Heart left ventricle (tissue), 16 donors: ENCODE results near the gene UGT1A1. TPM values are rescaled to one million over a fixed set of nuclear protein-coding genes. Genes with fewer than 3 reads are reported as not detected.

Source experiments
- ATAC-seq, 4 donors: fragments of 200-7000 bp; cut with Tn5 transposase; one replicate each; pipeline ENCODE4 v1.9.1; 2020 to 2022; ENCODE audit warnings: moderate library complexity in 4 of 4, mild to moderate bottlenecking in 3 of 4, moderate number of reproducible peaks in 1 of 4
- DNase-seq, 5 donors: peaks; one replicate each; pipeline ENCODE4 v3.0.0-alpha.2; 2020
- H3K27ac ChIP-seq, 12 donors: fragments of 200-600 bp; sonication (generic) in 4 of 12; one replicate each; pipeline versions ENCODE4 v1.5.0 to v1.8.0; 2016 to 2022; ENCODE audit warnings: mild to moderate bottlenecking in 2 of 12
- H3K27me3 ChIP-seq, 9 donors: fragments of 200-600 bp; sonication (generic) in 2 of 9; one replicate each; pipeline versions ENCODE4 v1.5.1 to v1.8.0; 2016 to 2022; ENCODE audit warnings: mild to moderate bottlenecking in 3 of 9
- H3K36me3 ChIP-seq, 9 donors: fragments of 200-600 bp; sonication (generic) in 2 of 9; one replicate each; pipeline versions ENCODE4 v1.5.0 to v1.8.0; 2018 to 2022; ENCODE audit warnings: mild to moderate bottlenecking in 2 of 9
- H3K4me1 ChIP-seq, 12 donors: fragments of 200-600 bp; sonication (generic) in 4 of 12; one replicate each; pipeline versions ENCODE4 v1.5.0 to v1.8.0; 2016 to 2022; ENCODE audit warnings: mild to moderate bottlenecking in 3 of 12
- H3K4me3 ChIP-seq, 12 donors: fragments of 200-600 bp; sonication (generic) in 4 of 12; one replicate each; pipeline versions ENCODE4 v1.5.0 to v1.8.0; 2017 to 2022; ENCODE audit warnings: mild to moderate bottlenecking in 9 of 12, moderate library complexity in 4 of 12
- H3K9me3 ChIP-seq, 12 donors: fragments of 200-600 bp; sonication (generic) in 4 of 12; one replicate each; pipeline versions ENCODE4 v1.5.0 to v1.8.0; 2016 to 2022; ENCODE audit warnings: mild to moderate bottlenecking in 1 of 12
- CTCF ChIP-seq, 12 donors: fragments of 200-600 bp; sonication (generic) in 4 of 12; IDR thresholded peaks; one replicate each; pipeline versions ENCODE4 v1.5.0 to v1.8.0; 2018 to 2022; ENCODE audit warnings: antibody characterized with exemption in 12 of 12, mild to moderate bottlenecking in 5 of 12
- POLR2A ChIP-seq, 2 donors: fragments of 450-650 bp; IDR thresholded peaks; one replicate each; pipeline ENCODE4 v1.6.1; 2017; ENCODE audit warnings: antibody characterized with exemption in 2 of 2, mild to moderate bottlenecking in 2 of 2, moderate library complexity in 2 of 2
- WGBS, 4 donors: extraction: QIAGEN DNeasy Blood & Tissue Kit in 2 of 4; methylation state at CpG; one replicate each; pipeline versions ENCODE4 v1.1.5 to v1.1.7; 2013 to 2018; 5-methylcytosine and 5-hydroxymethylcytosine counted together
- intact Hi-C, 10 donors: fragments of 100-400 bp; cut with DNase I; formaldehyde crosslinking; loops; one replicate each; pipeline versions ENCODE4 v1.11.1 to v1.14.2; 2022
- polyA plus RNA-seq, 2 donors: library from polyadenylated mRNA; stranded (reverse); fragments of 200-250 nt; gene quantifications; one replicate each; pipeline ENCODE4 v1.2.3, GENCODE V29; 2013
- total RNA-seq, 9 donors: library from RNA; depleted of rRNA in 2 of 9; stranded (reverse); fragments of >200 nt in 2 of 9; fragmentation: NEBNext Ultra II Directional in 3 of 9; extraction: Animal tissue kit (Norgen Biotek cat#: 25700) in 3 of 9; gene quantifications; one replicate each; pipeline versions ENCODE4 v1.1.0 to v1.2.4, GENCODE V29; 2016 to 2023
- donor health status: ischemic (EF 13 %, LVEDD 7.1; RV severe dilation, severe dysfunction).
- donor health status: healthy with polysubstance abuse.
- donor health status: DM: no; HTN: yes; CAD: no.
- donor health status: DM: no; HTN: no; CAD: no.
- donor health status: ischemic (EF 25% LVEDD 6.9; RV normal size, moderate dysfunction).
- donor health status: ischemic (EF 25% LVEDD 5.7; RV mildly dilated, moderate dysfunction).
- donor health status: healthy.
- donor health status: DM: yes; HTN: yes; CAD: no.
- donor health status: ischemic (EF 35%, LVEDD 5.7; RV mildly dilated, moderate dysfunction).
- donor health status: nonischemic (EF 11% LVEDD 7.7; RV severe dilation, severe dysfunction).
- donor health status: DM: yes; HTN: yes; CAD: no.
- donor health status: PGD.
- donor health status: ischemic (EF 29% LVEDD 5.4; RV normal size, mild dysfunction).
- donor health status: nonischemic (EF 23%, LVEDD 6.1; RV moderate dilation, normal function).

Gene UGT1A1
- total and polyA plus RNA-seq, 11 donors = 0.03 TPM; not detected in 10

GRCh38 chr2:233791151-233791882 is 31.2 kb downstream of the UGT1A1 start:
- Histone ChIP-seq H3K27ac (no peak overlapping the region), H3K4me1 (no peaks in the 10 kb centered on the region), H3K4me3 (no peak overlapping the region), H3K36me3 (no peaks in the 10 kb centered on the region), H3K27me3 (no peaks in the 10 kb centered on the region), H3K9me3 (no peaks in the 10 kb centered on the region)
- TF ChIP-seq POLR2A (IDR thresholded peaks at IDR 0.05) = no peak
- TF ChIP-seq CTCF (IDR thresholded peaks at IDR 0.05) = no peak
- no peak for ATAC-seq
- no peak for DNase-seq
- intact Hi-C loops = no loop called here
- WGBS, 4 donors = 80 to 86% (median 83%) methylated on average over 18 of the region's 18 CpGs

- DNase-seq (no peak), ATAC-seq (no peak)
- no peak for TF ChIP-seq POLR2A (IDR thresholded peaks at IDR 0.05)
- TF ChIP-seq CTCF (IDR thresholded peaks at IDR 0.05) = no peak
- Histone ChIP-seq H3K27ac (no peak overlapping the region), H3K4me3 (no peak overlapping the region), H3K27me3 (no peaks in the 10 kb centered on the region), H3K9me3 (no peaks in the 10 kb centered on the region), H3K4me1 (no peaks in the 10 kb centered on the region), H3K36me3 (no peaks in the 10 kb centered on the region)
- intact Hi-C loops = no loop called here
- 76 to 82% (median 80%) methylated on average over 9 of the region's 9 CpGs for WGBS, 4 donors
Measured at GRCh38 chr2:233791883-233792329, 31.8 kb downstream of the UGT1A1 start.

GRCh38 chr2:233792720-233793119 is 32.6 kb downstream of the UGT1A1 start:
- ATAC-seq = no peak
- Histone ChIP-seq H3K9me3 (no peaks in the 10 kb centered on the region), H3K27me3 (no peaks in the 10 kb centered on the region), H3K27ac (no peak overlapping the region), H3K4me3 (no peak overlapping the region), H3K4me1 (no peaks in the 10 kb centered on the region), H3K36me3 (no peaks in the 10 kb centered on the region)
- WGBS, 4 donors = 85 to 92% (median 90%) methylated on average over 7 of the region's 7 CpGs
- no peak for TF ChIP-seq POLR2A (IDR thresholded peaks at IDR 0.05)
- TF ChIP-seq CTCF (IDR thresholded peaks at IDR 0.05) = no peak
- intact Hi-C loops = no loop called here
- no peak for DNase-seq

- Histone ChIP-seq H3K36me3 (no peaks in the 10 kb centered on the region), H3K4me1 (no peaks in the 10 kb centered on the region), H3K27me3 (no peaks in the 10 kb centered on the region), H3K9me3 (no peaks in the 10 kb centered on the region), H3K4me3 (no peak overlapping the region), H3K27ac (no peak overlapping the region)
- 67 to 74% (median 72%) methylated on average over 15 to 18 of the region's 18 CpGs for WGBS, 4 donors
- intact Hi-C loops = no loop called here
- no peak for TF ChIP-seq POLR2A (IDR thresholded peaks at IDR 0.05)
- TF ChIP-seq CTCF (IDR thresholded peaks at IDR 0.05) = no peak
- DNase-seq (no peak), ATAC-seq (no peak)
Measured at GRCh38 chr2:233793465-233794127, 33.5 kb downstream of the UGT1A1 start.
